Dorsolateral prefrontal cortex (tissue), 118 donors: Measurements from ENCODE around the gene ODAD4. TPM values are rescaled to one million over a fixed set of nuclear protein-coding genes. Genes with fewer than 3 reads are reported as not detected.

Experiments used
- total RNA-seq, 120 experiments: library from RNA; stranded (reverse); gene quantifications; one replicate each; pipeline versions ENCODE4 v1.2.3 to v1.2.4, GENCODE V29; 2022

The ODAD4 gene
- total RNA-seq, 120 experiments from 2014 or later = 1.9 to 10.7 (median 5.1) TPM

Other genes starting within 250 kb of the ODAD4 start
- 100 to 1,000 TPM; 536 to 941 (median 703) TPM for gene EIF1, start 241.7 kb upstream of the ODAD4 start, total RNA-seq
- gene GAST, start 218.3 kb upstream of the ODAD4 start, total RNA-seq = 1 to 10 TPM in 2 of 120 experiments, not detected in 118; 1.3 to 1.5 TPM
- gene HAP1, start 196.0 kb upstream of the ODAD4 start, total RNA-seq = 10 to 100 TPM in 101 of 120 experiments, 1 to 10 TPM in 19; 5.9 to 49.7 (median 14.5) TPM
- 10 to 100 TPM in 118 of 120 experiments, 1 to 10 TPM in 2; 8.2 to 46.7 (median 21.8) TPM for gene JUP, start 143.9 kb upstream of the ODAD4 start, total RNA-seq
- gene P3H4, start 118.7 kb upstream of the ODAD4 start, total RNA-seq = 10 to 100 TPM in 80 of 120 experiments, 1 to 10 TPM in 40; 5.0 to 25.5 (median 10.9) TPM
- gene FKBP10, start 117.6 kb upstream of the ODAD4 start, total RNA-seq = 10 to 100 TPM in 119 of 120 experiments, 1 to 10 TPM in 1; 8.8 to 66.9 (median 20.5) TPM
- 100 to 1,000 TPM in 3 of 120 experiments, 10 to 100 TPM in 117; 40.7 to 102 (median 75.6) TPM for gene NT5C3B, start 94.4 kb upstream of the ODAD4 start, total RNA-seq
- gene KLHL10, start 92.8 kb upstream of the ODAD4 start, total RNA-seq = 1 to 10 TPM in 6 of 120 experiments, under 1 TPM in 60, not detected in 54; 0.21 to 2.4 (median 0.45) TPM
- 10 to 100 TPM; 16.7 to 56.5 (median 42.7) TPM for gene KLHL11, start 65.2 kb upstream of the ODAD4 start, total RNA-seq
- gene ACLY, start 11.7 kb upstream of the ODAD4 start, total RNA-seq = 100 to 1,000 TPM in 13 of 120 experiments, 10 to 100 TPM in 107; 51.8 to 126 (median 85.4) TPM
- 1,000 to 10,000 TPM in 25 of 120 experiments, 100 to 1,000 TPM in 95; 166 to 3,303 (median 637) TPM for gene CNP, start 36.2 kb downstream of the ODAD4 start, total RNA-seq
- gene DNAJC7, start 86.8 kb downstream of the ODAD4 start, total RNA-seq = 100 to 1,000 TPM in 114 of 120 experiments, 10 to 100 TPM in 6; 88.3 to 157 (median 125) TPM
- gene NKIRAS2, start 89.5 kb downstream of the ODAD4 start, total RNA-seq = 10 to 100 TPM in 106 of 120 experiments, 1 to 10 TPM in 14; 8.1 to 21.5 (median 12.5) TPM
- gene C17orf113, start 120.0 kb downstream of the ODAD4 start, total RNA-seq = 1 to 10 TPM; 1.6 to 5.7 (median 3.4) TPM
- 1 to 10 TPM in 106 of 120 experiments, under 1 TPM in 14; 0.33 to 4.9 (median 1.8) TPM for gene ZNF385C, start 167.9 kb downstream of the ODAD4 start, total RNA-seq
- 10 to 100 TPM in 119 of 120 experiments, 1 to 10 TPM in 1; 9.3 to 46.1 (median 17.9) TPM for gene DHX58, start 182.1 kb downstream of the ODAD4 start, total RNA-seq
- 100 to 1,000 TPM in 58 of 120 experiments, 10 to 100 TPM in 62; 65.5 to 174 (median 99.8) TPM for gene KAT2A, start 190.8 kb downstream of the ODAD4 start, total RNA-seq
- gene HSPB9, start 192.2 kb downstream of the ODAD4 start, total RNA-seq = 1 to 10 TPM in 8 of 120 experiments, under 1 TPM in 61, not detected in 51; 0.14 to 1.6 (median 0.43) TPM
- gene RAB5C, start 224.4 kb downstream of the ODAD4 start, total RNA-seq = 100 to 1,000 TPM in 66 of 120 experiments, 10 to 100 TPM in 54; 64.5 to 128 (median 101) TPM